Measurements from ENCODE around the gene ZNF226. TPM values are rescaled to one million over a fixed set of nuclear protein-coding genes. Genes with fewer than 3 reads are reported as not detected.

The ZNF226 gene
- total and polyA plus RNA-seq, 2 donors (not counting 1 experiment from before 2014, with no cell fraction given): 14.8 to 55.8 TPM

- H3K4me2 ChIP-seq (replicated peaks; ENCODE audit: low read depth, low read length, poor library complexity, severe bottlenecking): no peak overlapping the region
- no peak overlapping the region for H3K4me3 ChIP-seq (ENCODE audit: control extremely low read depth in 1 of 5, extremely low read depth in 1 of 5, insufficient read depth in 1 of 5, low read depth in 2 of 5, low read length in 4 of 5)
- H3K27ac ChIP-seq (ENCODE audit: low read length in 2 of 2): no peak overlapping the region
- no peaks in the 10 kb centered on the region for H3K4me1 Mint-ChIP-seq
- H3K9me3 ChIP-seq (ENCODE audit: control extremely low read depth in 1 of 3, control insufficient read depth in 2 of 3, insufficient read depth in 1 of 3, low read length in 2 of 3): peaks cover 7 to 25% (median 12%) of the 10 kb centered on the region in 3 donors
- ChIA-PET POLR2A (no interaction called here), CTCF (no interaction called here)
- no peak for DNase-seq
- H3K4me1 ChIP-seq (ENCODE audit: control insufficient read depth in 2 of 2, insufficient read depth in 2 of 2, low read length in 2 of 2): no peaks in the 10 kb centered on the region
- peaks cover 10% of the 10 kb centered on the region for H3K9me3 Mint-ChIP-seq (ENCODE audit: insufficient read depth)
- peaks cover 6 to 57% of the 10 kb centered on the region in 2 experiments for H3K36me3 ChIP-seq (replicated peaks in 1 of 2; ENCODE audit: control extremely low read depth in 1 of 2, control insufficient read depth in 1 of 2, extremely low read depth in 1 of 2, insufficient read depth in 2 of 2, low read length in 1 of 2)
- intact Hi-C loops (cut with micrococcal nuclease): no loop called here
- H3K27me3 Mint-ChIP-seq: no peaks in the 10 kb centered on the region
- no peak overlapping the region for H3K4me3 Mint-ChIP-seq
- H3K79me2 ChIP-seq (ENCODE audit: control insufficient read depth, insufficient read depth, low read length): no peaks in the 10 kb centered on the region
- H2AFZ ChIP-seq (ENCODE audit: insufficient read depth, low read depth, low read length, poor library complexity, severe bottlenecking): no peak overlapping the region
- no CpG with 5 or more reads among the region's 5 CpGs for WGBS (ENCODE audit: insufficient coverage)
- TF ChIP-seq CTCF (IDR thresholded peaks at IDR 0.05) (no peak), EZH2 (IDR thresholded peaks at IDR 0.05; ENCODE audit: borderline replicate concordance, insufficient read depth, low read depth, low read length, poor library complexity, severe bottlenecking) (no peak)
- H3K9ac ChIP-seq (ENCODE audit: low read length): no peak overlapping the region
- no peak overlapping the region for H3K27ac Mint-ChIP-seq
- no peak for ATAC-seq (ENCODE audit: low read depth)
- no peaks in the 10 kb centered on the region for H3K27me3 ChIP-seq (replicated peaks in 1 of 4; ENCODE audit: control extremely low read depth in 1 of 4, control insufficient read depth in 3 of 4, insufficient read depth in 4 of 4, low read length in 3 of 4)
- H4K20me1 ChIP-seq (ENCODE audit: control insufficient read depth, insufficient read depth, low read length, poor library complexity, severe bottlenecking): no peaks in the 10 kb centered on the region
Measured at GRCh38 chr19:44151491-44151890, 13.4 kb upstream of the ZNF226 start.

GRCh38 chr19:44156475-44156874 is 8.4 kb upstream of the ZNF226 start:
- Histone ChIP-seq H3K27me3 (replicated peaks in 1 of 4; ENCODE audit: control extremely low read depth in 1 of 4, control insufficient read depth in 3 of 4, insufficient read depth in 4 of 4, low read length in 3 of 4) (no peaks in the 10 kb centered on the region), H3K79me2 (ENCODE audit: control insufficient read depth, insufficient read depth, low read length) (no peaks in the 10 kb centered on the region), H4K20me1 (ENCODE audit: control insufficient read depth, insufficient read depth, low read length, poor library complexity, severe bottlenecking) (no peaks in the 10 kb centered on the region), H3K4me2 (replicated peaks; ENCODE audit: low read depth, low read length, poor library complexity, severe bottlenecking) (no peak overlapping the region), H2AFZ (ENCODE audit: insufficient read depth, low read depth, low read length, poor library complexity, severe bottlenecking) (no peak overlapping the region), H3K36me3 (replicated peaks in 1 of 2; ENCODE audit: control extremely low read depth in 1 of 2, control insufficient read depth in 1 of 2, extremely low read depth in 1 of 2, insufficient read depth in 2 of 2, low read length in 1 of 2) (peaks cover 11 to 46% of the 10 kb centered on the region in 2 experiments), H3K9ac (ENCODE audit: low read length) (no peak overlapping the region), H3K4me1 (ENCODE audit: control insufficient read depth in 2 of 2, insufficient read depth in 2 of 2, low read length in 2 of 2) (no peaks in the 10 kb centered on the region), H3K9me3 (ENCODE audit: control extremely low read depth in 1 of 3, control insufficient read depth in 2 of 3, insufficient read depth in 1 of 3, low read length in 2 of 3) (peaks cover 14 to 59% (median 38%) of the 10 kb centered on the region in 3 donors), H3K4me3 (ENCODE audit: control extremely low read depth in 1 of 5, extremely low read depth in 1 of 5, insufficient read depth in 1 of 5, low read depth in 2 of 5, low read length in 4 of 5) (no peak overlapping the region), H3K27ac (ENCODE audit: low read length in 2 of 2) (no peak overlapping the region)
- no peaks in the 10 kb centered on the region for H3K27me3 Mint-ChIP-seq
- peaks cover 21% of the 10 kb centered on the region for H3K9me3 Mint-ChIP-seq (ENCODE audit: insufficient read depth)
- H3K4me3 Mint-ChIP-seq: no peak overlapping the region
- H3K27ac Mint-ChIP-seq: no peak overlapping the region
- no peaks in the 10 kb centered on the region for H3K4me1 Mint-ChIP-seq
- no CpG with 5 or more reads among the region's 2 CpGs for WGBS (ENCODE audit: insufficient coverage)
- no peak for ATAC-seq (ENCODE audit: low read depth)
- intact Hi-C loops (cut with micrococcal nuclease): no loop called here
- no peak for TF ChIP-seq CTCF (IDR thresholded peaks at IDR 0.05)
- TF ChIP-seq EZH2 (IDR thresholded peaks at IDR 0.05; ENCODE audit: borderline replicate concordance, insufficient read depth, low read depth, low read length, poor library complexity, severe bottlenecking): no peak
- CTCF ChIA-PET: no interaction called here
- no peak for DNase-seq
- POLR2A ChIA-PET: no interaction called here
